Breast epithelium (tissue), 3 donors: ENCODE data around the gene HOXD1.

Source experiments
- POLR2A ChIP-seq: fragments of 450-650 bp; IDR thresholded peaks from one replicate; pipeline ENCODE4 v1.6.1; 2016; ENCODE audit warnings: antibody characterized with exemption, mild to moderate bottlenecking, moderate library complexity
- POLR2AphosphoS5 ChIP-seq, 3 donors: sonication (generic); formaldehyde crosslinking; IDR thresholded peaks; one replicate each; pipeline ENCODE4 v1.6.1; 2017; ENCODE audit warnings: antibody characterized with exemption in 3 of 3

GRCh38 chr2:176187899-176188773 is at the start of gene HOXD1:
- TF ChIP-seq POLR2AphosphoS5 (IDR thresholded peaks at IDR 0.05) (no peak), POLR2A (no peak)
